ENCODE results near the gene ADCK1.
"Not testable (repeated sequence)": the region's sequence is repeated elsewhere in the genome, so short reads cannot be mapped to it uniquely, and the experiment has no call there.

The ADCK1 gene

DNA sequence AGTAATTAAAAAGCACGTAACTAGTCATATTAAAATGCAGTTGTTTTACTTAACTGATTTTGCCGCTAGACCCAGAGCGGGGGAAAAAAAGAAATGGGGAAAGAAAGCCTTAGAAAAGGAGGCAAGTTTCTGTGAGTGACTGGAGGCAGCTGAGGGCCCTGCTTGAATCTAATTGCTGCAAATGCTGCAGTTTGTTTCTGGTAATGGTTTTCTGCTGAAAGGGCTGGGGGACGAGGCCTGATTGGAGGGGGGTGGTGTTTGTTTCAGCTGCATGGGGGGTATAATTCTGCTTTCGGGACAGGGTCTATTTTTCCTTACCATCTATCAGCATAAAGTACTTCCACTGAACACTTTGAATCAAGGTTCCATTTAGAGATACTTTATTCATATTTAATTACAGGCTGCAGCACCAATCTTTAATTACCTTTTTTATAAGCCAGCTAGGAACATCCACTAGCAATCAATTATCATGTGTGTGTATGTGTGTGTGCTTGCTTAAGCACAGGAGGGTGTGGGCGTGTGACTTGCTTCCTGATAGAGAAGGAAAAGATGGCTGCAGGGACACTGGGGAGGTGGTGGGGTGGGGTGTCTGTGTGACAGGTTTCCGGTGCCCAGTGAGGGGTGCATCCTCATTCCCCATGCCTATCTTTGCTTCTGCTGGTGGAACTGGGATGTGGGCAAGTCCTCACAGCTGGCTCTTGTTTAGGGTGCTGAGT is 83.4 kb downstream of the ADCK1 start:
- CTCF ChIA-PET: no interaction called here
- TF ChIP-seq, protein P1, sequence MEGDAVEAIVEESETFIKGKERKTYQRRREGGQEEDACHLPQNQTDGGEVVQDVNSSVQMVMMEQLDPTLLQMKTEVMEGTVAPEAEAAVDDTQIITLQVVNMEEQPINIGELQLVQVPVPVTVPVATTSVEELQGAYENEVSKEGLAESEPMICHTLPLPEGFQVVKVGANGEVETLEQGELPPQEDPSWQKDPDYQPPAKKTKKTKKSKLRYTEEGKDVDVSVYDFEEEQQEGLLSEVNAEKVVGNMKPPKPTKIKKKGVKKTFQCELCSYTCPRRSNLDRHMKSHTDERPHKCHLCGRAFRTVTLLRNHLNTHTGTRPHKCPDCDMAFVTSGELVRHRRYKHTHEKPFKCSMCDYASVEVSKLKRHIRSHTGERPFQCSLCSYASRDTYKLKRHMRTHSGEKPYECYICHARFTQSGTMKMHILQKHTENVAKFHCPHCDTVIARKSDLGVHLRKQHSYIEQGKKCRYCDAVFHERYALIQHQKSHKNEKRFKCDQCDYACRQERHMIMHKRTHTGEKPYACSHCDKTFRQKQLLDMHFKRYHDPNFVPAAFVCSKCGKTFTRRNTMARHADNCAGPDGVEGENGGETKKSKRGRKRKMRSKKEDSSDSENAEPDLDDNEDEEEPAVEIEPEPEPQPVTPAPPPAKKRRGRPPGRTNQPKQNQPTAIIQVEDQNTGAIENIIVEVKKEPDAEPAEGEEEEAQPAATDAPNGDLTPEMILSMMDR (IDR thresholded peaks at IDR 0.05; ENCODE audit: insufficient read depth, low read length, missing control alignments): no peak
- H3K4me3 ChIP-seq (ENCODE audit: low read depth, low read length): no peak overlapping the region
- POLR2A ChIA-PET: no interaction called here
- no peak for DNase-seq (ENCODE audit: low read depth, low spot score)

DNA sequence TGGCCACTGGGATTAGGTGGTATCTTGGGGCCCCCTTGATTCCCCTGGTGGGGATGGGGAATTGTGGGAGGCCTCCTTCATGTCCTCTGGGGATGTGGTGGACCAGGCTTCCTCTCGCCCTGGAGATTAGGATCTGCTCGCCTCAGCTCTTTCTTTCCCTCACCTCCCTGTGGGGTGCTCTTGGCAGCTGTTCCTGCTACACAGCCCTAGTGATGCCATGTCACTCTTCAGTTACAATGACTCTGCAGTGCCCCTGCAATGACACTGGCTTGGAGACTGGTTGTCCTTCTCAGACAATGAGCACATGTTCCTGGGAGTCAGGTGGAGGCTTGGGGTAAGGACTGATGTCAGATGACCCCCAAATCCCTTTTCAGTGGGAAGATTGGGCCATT is 83.9 kb downstream of the ADCK1 start:
- ChIA-PET CTCF (no interaction called here), POLR2A (no interaction called here)
- no peak overlapping the region for H3K4me3 ChIP-seq (ENCODE audit: low read depth, low read length)
- DNase-seq (ENCODE audit: low read depth, low spot score): no peak
- TF ChIP-seq, protein P1 (IDR thresholded peaks at IDR 0.05; ENCODE audit: insufficient read depth, low read length, missing control alignments): no peak

DNA sequence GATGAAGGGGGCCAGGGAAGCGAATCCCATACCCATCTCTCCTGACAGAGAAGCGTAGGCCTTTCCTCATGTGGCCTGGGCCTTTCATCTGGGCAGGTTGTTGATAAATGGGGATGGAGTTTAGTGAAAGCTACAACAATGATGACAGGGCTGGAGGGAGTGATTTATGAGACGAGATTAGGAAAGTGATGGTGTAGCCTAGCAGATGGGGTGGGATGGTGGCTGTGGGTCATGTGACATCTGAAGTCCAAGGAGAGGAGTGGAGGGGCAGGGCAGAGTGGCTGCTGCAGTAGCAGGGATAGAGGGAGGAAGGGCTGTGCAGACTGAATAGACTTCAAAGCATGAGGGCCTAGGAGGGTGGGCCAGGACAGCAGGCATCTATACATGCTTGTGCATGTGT is 85.5 kb downstream of the ADCK1 start:
- CTCF ChIA-PET: no interaction called here
- DNase-seq (ENCODE audit: low read depth, low spot score): no peak
- TF ChIP-seq, protein P1 (IDR thresholded peaks at IDR 0.05; ENCODE audit: insufficient read depth, low read length, missing control alignments): no peak
- POLR2A ChIA-PET: no interaction called here
- H3K4me3 ChIP-seq (ENCODE audit: low read depth, low read length): no peak overlapping the region

DNA sequence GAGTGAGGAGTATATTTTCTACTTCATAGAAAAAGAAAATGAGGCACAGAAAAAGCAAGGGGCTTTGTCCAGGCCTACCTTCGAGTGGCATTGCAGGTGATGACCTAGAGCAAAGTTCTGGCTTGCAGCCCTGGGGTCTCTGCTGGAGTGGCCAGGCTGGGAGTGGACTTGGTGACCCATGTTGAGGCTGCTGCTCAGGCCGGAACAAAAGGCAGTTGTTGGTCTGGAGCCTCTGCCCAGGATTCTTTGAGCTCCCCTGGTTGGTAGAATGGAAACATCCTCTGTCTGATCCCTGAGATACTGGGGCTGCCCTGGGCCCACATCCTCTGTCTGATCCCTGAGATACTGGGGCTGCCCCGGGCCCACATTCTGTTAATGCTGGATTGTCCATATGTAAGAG is 86.1 kb downstream of the ADCK1 start:
- TF ChIP-seq, protein P1 (IDR thresholded peaks at IDR 0.05; ENCODE audit: insufficient read depth, low read length, missing control alignments): no peak
- H3K4me3 ChIP-seq (ENCODE audit: low read depth, low read length): no peak overlapping the region
- ChIA-PET CTCF (no interaction called here), POLR2A (no interaction called here)
- DNase-seq (ENCODE audit: low read depth, low spot score): no peak

DNA sequence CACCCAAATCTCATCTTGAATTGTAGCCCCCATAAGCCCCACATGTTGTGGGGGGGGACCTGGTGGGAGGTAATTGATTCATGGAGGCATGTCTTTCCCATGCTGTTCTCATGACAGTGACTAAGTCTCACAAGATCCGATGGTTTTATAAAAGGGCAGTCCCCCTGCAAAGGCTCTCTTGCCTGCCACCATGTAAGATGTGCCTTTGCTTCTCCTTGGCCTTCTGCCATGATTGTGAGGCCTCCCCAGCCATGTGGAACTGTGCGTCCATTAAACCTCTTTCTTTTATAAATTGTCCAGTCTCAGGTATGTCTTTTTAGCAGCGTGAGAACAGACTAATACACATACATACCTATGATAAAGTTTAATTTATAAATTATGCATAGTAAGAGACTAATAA is 89.0 kb downstream of the ADCK1 start:
- CTCF ChIA-PET, POLR2A ChIA-PET: not testable (repeated sequence)

DNA sequence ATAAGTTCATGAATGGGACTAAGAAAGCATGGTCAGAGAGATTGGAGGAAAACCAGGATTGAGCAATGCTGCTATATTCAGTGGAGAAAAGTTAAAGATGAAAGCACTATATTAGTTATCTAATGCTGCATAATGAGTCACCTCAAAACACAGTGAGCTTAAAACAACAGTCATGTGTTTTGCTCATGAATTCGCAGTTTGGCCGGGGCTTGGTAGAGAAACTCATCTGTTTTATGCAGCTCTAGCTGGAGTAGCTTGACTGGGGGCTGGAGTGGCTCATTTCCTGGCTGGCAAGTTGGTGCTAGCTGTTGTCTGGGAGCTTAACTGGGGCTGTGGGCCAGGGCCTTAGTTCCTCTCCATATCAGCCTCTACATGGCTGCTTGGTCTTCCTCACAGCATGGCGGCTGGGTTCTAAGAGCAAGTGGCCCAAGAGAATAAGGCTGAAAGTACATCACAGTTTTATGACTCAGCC is 90.1 kb downstream of the ADCK1 start:
- ChIA-PET CTCF (interaction anchor here (0.8 kb wide), 1 partner anchor 26 kb away, joined by 4 read pairs; no protein-coding TSS in a partner anchor), POLR2A (no interaction called here)
- TF ChIP-seq, protein P1 (IDR thresholded peaks at IDR 0.05; ENCODE audit: insufficient read depth, low read length, missing control alignments): no peak
- peak; percentile 53 for DNase-seq (ENCODE audit: low read depth, low spot score)
- no peak overlapping the region for H3K4me3 ChIP-seq (ENCODE audit: low read depth, low read length)

More for the DNA sequence above, 89.0 kb downstream of the ADCK1 start:
- not testable (repeated sequence) for H3K4me3 ChIP-seq (ENCODE audit: low read depth, low read length); DNase-seq (ENCODE audit: low read depth, low spot score)

DNA sequence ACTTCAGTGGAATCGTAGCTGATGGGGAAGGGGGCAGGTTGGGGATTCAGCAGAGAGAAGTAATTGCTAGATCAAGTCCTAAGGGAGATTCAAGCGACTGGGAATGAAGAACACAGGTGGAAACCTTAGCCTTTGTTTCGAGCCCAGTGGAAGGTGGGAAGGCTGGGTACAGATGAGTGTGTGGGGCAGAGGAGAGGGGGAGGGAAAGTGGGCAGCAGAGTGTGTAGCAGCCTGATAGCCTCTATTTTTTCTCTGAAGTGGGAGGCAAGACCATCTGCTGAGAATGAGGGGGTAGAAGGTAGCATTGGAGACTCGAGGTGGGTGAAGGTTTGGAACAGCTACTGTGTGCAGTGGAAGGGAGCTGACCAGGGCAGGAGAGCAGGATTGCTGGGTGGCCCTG is 91.0 kb downstream of the ADCK1 start:
- ChIA-PET POLR2A (no interaction called here), CTCF (no interaction called here)
- TF ChIP-seq, protein P1 (IDR thresholded peaks at IDR 0.05; ENCODE audit: insufficient read depth, low read length, missing control alignments): no peak
- no peak overlapping the region for H3K4me3 ChIP-seq (ENCODE audit: low read depth, low read length)
- no peak for DNase-seq (ENCODE audit: low read depth, low spot score)

Data from AG04449 (cell line).